HG02885 (cell line): Measurements from ENCODE around the gene FXYD3.

Source experiments
- ATAC-seq: cut with Tn5 transposase; IDR thresholded peaks from one replicate; pipeline ENCODE4 v1.9.1; 2021; ENCODE audit warnings: mild to moderate bottlenecking; ENCODE audit not compliant: unreplicated experiment, poor library complexity

The FXYD3 gene

DNA sequence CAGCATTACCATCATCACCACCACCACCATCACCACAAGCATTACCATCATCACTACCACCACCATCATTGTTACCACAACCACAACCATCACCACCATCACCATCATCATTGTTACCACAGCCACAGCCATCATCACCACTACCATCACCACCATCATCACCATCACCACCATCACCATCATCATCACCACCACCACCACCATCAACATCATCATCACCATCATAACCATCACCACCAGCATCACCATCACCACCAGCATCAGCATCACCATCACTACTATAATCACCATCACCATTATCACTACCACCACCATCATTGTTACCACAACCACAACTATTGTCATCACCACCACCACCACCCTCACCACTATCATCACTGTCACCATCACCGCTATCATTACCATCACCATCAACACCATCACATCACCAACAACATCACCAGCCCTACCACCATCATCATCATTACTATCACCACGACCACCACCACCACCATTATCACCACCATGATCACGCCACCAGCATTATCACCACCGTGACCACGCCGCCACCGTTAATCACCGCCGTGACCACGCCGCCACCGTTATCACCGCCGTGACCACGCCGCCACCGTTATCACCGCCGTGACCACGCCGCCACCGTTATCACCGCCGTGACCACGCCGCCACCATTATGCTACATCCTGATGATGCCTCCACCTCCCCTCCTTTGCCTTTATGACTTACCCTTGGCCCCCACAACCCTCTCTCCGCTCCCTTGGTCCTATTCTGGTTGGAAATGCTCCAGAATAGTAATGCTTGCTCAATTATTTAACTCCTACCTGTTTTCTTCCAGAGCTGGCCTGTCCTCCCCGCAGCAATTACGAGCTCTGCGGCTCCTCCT, 10.0 kb upstream of the FXYD3 start:
- no peak for ATAC-seq

DNA sequence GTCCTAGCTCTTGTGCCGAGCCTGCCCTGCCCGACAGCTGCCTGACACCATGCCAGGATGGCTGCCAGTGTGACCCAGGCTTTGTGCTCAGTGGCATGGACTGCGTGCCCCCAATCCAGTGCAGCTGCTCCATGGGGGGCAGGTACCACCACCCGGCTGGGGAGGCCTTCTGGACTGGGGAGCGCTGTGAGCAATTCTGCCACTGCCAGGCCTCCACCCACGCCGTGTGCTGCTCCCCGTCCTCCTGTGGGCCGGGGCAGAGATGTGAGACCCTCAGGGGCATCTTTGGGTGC, 9.4 kb upstream of the FXYD3 start:
- no peak for ATAC-seq

DNA sequence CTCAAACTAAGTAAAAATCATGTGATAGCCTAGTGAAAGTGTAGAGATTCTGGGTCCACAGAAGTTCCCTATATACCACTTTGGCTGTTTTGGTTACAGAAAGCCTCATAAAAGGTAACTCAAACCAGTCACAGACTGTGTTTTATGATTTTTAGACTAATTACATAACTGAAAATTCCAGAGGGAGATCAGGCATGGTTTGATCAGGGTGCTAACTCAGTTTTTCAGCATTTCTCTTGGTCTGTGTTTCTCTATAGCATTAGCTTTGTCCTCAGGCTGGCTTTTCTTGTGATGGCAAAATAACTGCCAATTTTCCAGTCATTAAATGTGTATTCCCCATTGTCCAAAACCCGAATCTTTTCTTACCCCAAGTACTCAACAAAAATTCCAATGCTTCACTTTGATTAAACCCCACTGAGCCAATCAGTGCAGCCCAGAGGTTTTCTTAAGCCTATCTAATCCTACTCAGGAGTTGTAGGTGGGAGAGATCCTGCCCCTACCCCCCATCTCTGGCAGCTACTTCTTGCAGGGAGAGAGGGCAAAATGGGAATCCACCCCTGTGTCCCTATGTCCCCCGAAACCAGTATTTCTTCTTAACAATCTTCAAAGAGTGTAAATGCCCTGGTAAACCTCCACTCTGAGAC, 8.6 kb upstream of the FXYD3 start:
- no peak for ATAC-seq

DNA sequence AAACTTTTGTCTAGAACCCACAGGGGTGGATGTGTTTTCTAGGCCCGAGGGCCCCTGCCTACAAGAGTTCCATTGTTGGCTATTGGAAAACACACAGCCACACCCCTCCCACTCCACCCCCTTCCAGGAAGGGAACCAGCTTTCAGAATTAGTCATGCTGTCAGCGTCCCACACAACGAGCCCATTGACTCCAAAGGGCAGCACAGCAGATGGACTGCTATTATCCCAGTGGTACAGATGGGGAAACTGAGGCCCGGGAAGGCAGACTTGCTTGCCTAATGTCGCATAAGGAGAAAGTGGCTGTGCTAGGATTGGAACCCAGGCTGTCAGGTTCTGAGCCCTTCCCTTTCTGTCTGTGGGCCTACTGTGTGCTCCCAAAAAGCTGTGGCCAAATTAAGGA, 8.1 kb upstream of the FXYD3 start:
- no peak for ATAC-seq

DNA sequence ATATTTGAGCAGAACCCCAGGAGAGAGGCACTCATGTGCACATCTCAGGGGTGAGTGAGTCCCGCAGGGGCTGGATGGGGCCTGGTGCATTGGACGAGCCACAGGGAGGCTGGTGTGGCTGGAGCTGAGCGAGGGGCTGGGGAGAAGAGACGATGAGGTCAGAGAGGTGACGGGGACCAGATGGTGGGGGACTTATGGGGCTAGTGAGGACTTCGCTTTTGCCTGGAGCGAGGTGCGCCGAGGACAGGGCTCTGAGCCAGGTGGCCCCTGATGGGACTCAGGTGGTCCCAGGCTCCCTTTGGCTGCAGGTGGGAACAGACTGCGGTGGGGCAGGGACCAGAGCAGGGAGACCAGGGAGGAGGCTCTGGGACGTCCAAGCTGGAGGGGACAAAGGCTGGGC, 6.9 kb upstream of the FXYD3 start:
- ATAC-seq: no peak

DNA sequence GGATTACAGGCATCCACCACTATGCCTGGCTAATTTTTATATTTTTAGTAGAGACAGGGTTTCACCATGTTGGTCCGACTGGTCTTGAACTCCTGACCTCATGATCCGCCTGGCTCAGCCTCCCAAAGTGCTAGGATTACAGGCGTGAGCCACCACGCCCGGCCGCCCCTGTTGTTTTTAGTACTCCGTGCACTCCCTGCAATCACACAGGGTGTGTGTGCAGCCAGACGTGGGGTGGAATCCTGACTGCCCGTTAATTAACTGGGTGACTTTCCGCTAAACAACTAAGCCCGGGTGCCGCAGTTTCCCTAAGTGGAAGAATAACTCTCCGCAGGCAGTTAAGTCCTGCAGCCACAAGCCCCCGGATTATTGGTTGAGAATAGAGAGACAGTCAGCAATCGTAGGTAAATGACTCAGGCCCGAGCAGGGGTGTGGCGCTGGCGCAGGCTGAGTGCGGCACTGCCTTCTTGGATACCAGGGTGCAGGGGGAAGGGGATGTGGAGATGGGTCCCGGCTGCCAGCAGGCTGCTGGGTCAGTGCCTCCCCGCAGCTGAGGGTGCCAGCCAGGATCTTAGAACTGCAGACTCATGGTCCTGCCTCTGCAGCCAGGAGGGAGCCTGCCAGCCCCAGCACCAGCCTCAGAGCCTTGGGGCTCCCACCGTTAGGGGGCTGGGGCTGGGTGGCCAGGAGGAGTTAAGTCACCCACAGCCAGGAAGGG, 6.1 kb upstream of the FXYD3 start:
- ATAC-seq: no peak

DNA sequence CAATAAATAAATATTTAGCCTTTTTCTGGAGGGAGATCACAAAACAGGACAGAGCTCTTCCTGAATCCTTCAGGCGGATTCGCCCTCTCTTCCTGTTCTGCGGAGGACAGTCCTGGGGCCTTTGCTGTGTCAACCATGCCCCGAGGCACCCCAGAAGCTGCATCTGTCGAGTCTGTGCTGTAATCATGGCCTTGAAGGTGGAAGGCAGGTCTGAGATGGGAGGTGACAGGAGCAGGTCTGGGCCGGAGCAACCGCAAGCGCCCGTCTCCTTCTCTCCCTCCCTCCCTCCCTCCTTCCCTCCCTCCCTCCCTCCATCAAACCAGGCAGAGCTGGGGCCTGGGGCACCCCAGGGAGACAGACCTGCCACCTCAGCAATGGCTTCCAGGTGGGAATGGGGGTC, 4.6 kb upstream of the FXYD3 start:
- ATAC-seq: no peak

DNA sequence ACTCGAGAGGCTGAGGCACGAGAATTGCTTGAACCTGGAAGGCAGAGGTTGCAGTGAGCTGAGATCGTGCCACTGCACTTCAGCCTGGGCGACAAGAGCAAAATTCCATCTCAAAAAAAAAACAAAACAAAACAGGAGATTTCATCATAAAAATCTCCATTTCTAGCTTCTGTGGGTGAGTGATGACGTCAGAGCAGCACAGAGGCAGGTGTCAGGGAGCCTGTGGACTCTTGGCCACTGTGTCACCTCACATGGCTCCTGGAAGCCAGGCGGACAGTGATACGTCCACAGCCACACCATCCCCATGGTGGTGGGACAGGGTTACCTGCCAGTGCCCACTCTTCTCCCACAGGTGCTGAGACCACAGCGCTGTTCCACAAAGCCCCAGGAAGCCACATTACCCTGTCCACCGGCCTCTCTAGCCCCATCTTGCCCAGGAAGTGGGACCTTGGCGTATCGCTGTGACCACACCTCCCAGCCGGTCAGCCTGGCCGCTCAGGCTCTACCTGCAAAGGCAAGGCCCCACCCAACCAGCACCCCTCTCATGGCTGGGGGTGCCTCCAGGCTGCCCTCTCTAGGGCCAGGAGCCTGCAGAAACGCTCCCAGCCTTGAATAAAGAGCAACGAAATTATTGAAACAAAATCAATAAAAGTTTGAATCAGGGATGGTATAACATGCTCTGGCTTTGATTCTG, 2.5 kb upstream of the FXYD3 start:
- no peak for ATAC-seq

DNA sequence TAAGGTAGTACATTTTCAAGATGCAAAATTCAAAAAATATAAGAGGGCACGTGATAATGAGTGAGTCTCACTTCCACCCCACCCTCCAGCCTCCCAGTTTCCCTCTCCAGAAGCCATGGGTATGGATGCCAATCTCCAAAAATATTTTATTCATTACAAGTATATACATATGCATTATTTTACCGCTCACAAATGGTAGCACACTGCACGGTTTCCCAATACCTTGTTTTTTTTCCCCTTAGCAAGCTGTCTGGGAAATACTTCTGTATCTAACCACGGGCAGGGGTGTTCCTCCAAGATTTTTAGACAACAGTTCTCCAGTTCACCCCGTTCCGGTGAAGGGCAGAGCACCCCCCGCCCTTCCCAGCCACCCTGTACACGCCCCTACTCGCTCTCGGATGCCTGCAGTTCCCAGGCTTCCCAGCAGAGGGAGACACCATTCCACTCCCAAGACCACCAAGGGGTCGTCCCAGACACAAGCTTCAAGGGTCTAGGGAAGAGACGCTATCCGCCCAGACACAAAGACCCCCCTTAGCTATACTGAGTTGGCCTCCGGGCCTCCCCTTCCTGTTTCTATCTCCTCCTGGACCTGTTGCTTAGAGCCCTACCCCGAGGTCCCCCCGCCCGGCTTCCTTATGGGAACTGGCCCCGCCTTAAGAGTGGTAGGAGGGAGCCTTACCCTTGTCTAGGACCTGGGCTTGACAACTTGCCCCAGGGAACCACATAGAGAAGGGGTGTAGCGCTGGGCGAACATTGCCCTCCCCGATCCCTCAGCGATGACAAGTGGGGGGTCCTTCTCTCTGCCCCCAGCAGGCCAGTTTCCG, 1.1 kb upstream of the FXYD3 start:
- ATAC-seq: no peak

DNA sequence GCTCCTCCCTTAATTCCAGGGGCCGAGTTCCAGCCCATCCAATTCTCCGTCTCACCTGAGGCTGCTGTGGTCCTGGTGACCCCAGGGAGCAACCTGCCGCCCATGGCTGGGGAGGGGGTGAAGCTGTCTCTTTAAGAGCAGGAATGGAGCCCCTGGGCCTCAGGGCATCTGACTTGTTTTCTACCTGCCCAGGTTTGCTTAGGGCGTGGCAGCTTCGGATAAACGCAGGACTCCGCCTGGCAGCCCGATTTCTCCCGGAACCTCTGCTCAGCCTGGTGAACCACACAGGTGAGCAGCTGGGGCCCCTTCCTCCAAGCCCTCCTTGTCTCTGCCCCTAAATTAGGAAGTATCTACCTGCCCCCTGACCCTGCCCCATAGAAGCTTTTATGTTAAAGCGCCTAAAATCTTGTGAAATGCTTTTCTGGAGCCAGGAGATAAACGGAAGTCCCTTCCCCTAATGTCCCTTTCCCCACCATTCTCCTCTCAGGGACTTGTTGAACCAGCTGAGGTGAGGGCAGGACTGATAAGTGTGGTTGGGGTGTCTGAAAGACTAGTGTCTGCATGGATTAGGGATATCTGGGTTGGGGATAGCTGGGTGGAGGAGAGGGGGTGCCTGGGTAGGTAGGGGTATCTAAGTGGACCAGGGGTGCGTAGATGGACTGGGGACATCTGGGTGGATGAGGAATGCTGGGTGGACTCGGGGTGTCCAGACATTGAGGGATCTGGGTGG, 614 bp downstream of the FXYD3 start:
- no peak for ATAC-seq

DNA sequence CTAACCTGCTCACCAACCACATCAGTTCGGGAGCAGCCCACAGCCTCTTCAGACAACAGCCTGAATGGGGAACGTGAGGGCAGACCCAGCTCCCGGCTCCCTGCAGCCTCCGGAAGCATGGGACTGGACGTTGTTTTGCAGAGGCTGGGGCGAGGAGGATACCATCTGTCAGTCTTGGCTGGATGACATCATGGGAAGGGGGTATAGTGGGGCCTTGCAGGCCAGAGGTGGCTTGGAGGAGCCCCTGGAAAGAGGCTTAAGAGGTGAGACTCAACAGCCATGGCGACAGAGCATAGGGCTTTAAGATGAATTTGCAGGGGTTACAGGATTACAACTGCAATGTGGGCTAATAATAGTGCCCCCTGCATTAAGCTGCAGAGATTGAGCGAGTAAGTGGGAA, 1.5 kb downstream of the FXYD3 start:
- no peak for ATAC-seq

DNA sequence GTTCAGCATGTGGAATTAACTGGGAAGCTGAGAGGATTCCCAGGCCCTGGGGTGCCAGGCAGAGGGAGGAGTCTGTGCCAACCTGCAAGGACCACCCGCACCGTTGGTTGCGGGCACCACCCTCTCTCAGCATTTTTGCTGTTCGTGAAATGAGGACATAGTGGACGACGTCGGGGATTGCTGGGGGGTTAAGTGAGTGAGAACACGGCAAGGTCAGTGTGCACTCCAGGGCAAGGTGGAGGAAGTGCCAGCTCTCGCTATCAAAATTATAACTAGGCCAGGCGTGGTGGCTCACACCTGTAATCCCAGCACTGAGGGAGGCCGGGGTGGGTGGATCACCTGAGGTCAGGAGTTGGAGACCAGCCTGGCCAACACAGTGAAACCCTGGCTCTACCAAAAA, 2.2 kb downstream of the FXYD3 start:
- ATAC-seq: no peak

DNA sequence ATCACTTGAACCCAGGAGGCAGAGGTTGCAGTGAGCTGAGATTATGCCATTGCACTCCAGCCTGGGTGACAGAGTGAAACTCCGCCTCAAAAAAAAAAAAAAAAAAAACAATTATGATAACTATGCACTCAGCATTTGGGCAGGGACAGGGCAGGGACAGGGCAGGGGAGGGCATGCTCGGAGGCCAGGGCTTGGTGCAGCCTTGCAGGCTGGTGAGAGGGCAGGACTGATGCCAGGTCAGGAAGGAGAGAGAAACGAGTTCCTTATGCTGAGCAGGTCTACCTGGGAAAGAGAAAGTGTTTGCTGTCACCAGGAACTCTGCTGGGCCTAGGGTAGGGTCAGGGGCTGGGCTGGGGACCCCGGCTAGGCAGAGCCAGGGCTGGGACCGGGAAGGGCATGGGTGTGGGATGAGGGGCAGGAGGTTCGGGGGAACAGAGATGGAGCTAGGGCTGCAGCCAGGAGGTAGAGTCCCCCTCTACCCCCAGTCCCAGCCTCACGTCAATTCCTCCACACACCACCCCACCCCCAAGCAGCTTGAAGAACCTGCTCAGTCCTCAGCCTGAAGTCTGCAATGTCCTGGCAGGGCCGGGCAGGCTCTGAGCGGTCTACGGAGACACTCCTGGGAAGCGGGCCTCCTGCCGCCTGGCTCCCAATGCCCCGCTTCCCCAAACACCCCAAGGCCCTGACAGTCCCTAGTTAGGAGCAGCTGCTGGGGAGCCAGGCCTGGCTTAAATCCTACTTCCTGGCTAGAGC, 2.8 kb downstream of the FXYD3 start:
- ATAC-seq: no peak

DNA sequence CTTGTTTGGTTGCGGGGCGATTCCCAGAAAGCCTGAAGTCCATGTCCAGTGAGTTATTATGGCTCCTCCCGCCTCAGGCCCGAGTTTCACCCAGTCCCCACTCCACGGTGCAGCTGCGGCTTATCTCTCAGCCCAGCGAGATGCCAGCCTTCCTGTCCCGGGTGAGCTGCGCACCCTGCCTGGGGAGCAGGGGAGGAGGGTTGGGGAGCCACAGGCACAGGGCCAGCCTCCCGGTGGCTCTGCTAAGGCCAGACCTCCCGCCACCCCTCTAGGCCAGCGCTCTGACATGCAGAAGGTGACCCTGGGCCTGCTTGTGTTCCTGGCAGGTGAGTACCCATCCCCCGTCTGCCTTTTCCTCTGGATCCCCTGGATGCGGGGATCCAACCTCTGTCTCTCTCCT, 3.5 kb downstream of the FXYD3 start:
- no peak for ATAC-seq

DNA sequence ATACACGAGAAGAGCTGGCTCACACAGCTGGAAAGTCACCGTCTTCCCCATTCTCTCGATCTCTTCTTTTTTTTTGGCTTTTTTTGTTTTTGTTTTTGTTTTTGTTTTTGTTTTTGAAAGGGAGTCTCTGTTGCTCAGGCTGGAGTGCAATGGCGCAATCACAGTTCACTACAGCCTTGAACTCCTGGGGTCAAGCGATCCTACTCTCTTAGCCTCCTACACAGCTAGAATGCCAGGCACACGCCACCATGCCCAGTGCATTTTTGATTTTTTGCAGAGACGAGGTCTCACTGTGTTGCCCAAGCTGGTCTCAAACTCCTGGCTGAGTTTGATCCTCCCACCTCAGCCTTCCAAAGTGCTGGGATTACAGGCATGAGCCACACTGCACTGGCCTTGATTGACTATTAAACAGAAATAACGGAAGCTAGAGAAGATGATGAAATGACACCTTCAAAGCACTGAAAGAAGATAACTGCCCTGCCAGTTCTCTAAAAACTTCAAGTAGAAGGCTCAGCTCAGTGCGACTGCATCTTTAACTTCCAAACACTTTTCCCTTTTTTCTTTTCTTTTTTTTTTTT, 4.0 kb downstream of the FXYD3 start:
- ATAC-seq: no peak

DNA sequence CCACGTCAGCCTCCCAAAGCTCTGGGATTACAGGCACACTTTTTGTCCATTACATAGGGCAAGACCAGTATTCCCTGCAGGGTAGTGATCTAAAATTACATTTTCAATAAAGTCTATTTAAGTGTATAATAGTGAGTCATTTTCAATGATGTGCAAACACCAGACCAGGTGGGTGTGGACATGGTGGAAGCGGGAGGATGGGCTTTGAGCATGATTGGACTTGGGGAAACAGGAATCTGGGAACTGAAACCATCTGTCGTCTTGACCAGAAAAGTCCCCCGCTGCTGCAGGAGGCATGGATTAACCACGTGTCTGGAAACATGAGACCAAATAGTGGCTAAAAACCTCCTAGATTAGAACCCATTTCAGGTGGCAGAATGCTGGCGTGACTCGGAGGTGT, 4.9 kb downstream of the FXYD3 start:
- no peak for ATAC-seq

DNA sequence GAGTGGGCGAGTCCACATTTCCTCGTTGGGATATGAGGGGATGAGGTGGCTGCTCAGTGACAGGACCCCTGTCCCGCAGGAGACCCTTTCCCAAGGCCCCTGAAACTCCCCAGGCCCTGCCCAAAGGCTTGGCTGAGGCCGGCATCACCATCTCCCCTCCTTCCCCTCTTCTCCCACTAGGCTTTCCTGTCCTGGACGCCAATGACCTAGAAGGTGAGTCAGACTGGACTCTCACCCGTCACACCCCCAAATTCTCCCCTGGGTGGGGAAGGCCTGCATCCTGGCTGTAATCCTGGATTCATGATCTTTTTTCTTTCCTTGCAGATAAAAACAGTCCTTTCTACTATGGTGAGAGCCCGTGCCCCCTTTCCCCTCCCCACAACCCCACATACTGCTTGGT, 5.3 kb downstream of the FXYD3 start:
- ATAC-seq: no peak

DNA sequence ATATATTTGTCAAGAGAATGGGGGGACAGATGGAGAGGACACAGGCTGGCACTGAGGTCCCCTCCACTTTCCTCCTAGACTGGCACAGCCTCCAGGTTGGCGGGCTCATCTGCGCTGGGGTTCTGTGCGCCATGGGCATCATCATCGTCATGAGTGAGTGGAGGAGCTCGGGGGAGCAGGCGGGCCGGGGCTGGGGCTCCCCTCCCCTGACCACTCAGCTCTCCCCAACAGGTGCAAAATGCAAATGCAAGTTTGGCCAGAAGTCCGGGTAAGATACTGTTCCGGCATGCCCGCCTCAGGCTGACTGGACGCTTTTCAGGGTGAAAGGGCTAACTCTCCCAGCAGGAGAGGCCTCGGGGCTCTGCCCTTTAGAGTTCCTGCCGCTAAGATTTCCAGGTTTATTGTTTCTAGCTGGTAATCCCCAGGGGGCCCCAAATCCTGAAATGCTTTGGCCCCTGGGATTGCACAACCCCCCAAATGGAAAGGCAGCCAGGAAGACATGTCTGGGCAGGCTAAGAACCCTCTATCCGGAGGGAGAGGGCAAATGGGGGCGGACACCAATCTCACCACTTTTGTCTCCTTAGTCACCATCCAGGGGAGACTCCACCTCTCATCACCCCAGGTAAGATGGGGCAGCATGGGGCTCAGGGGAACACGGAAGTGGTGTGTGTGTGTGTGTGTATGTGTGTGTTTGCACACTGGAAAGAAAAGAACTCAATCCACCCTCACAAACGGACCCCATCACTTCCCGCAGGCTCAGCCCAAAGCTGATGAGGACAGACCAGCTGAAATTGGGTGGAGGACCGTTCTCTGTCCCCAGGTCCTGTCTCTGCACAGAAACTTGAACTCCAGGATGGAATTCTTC, 7.3 kb downstream of the FXYD3 start:
- no peak for ATAC-seq
